Activated CD4-positive, alpha-beta memory T cell treated with anti-CD3 and anti-CD28 coated beads for 36 hours (primary cell): Measurements from ENCODE around the gene KIAA1958. TPM values are rescaled to one million over a fixed set of nuclear protein-coding genes. Genes with fewer than 3 reads are reported as not detected.

Experiments used
- CTCF ChIA-PET: fragments of 350-600 bp; sonication (Branson Sonifier 250); formaldehyde crosslinking; loops from one replicate; lab custom pipeline; 2021; ENCODE audit warnings: antibody characterized with exemption, inconsistent platforms; lab: Charles Lee
- POLR2A ChIA-PET: fragments of 350-600 bp; sonication (Branson Sonifier 250); formaldehyde crosslinking; loops from one replicate; lab custom pipeline; 2021; ENCODE audit warnings: antibody characterized with exemption; lab: Charles Lee
- DNase-seq: peaks from one replicate; pipeline ENCODE4 v3.0.0-alpha.2; 2020
- H3K27ac Mint-ChIP-seq: one replicate; pipeline ENCODE4 v1.8.0; 2021; ENCODE audit warnings: mixed read lengths
- H3K27me3 Mint-ChIP-seq: one replicate; pipeline ENCODE4 v1.8.0; 2021; ENCODE audit warnings: mixed read lengths
- H3K36me3 Mint-ChIP-seq: one replicate; pipeline ENCODE4 v1.8.0; 2021; ENCODE audit warnings: mixed read lengths
- H3K4me1 Mint-ChIP-seq: one replicate; pipeline ENCODE4 v1.8.0; 2021; ENCODE audit warnings: low read depth, mixed read lengths
- H3K4me3 Mint-ChIP-seq: one replicate; pipeline ENCODE4 v1.8.0; 2021; ENCODE audit warnings: mild to moderate bottlenecking, mixed read lengths
- H3K9me3 Mint-ChIP-seq: one replicate; pipeline ENCODE4 v1.8.0; 2021; ENCODE audit warnings: mixed read lengths
- intact Hi-C: fragments of 100-400 bp; cut with micrococcal nuclease; formaldehyde crosslinking; loops from one replicate; pipeline ENCODE4 v1.15.1; 2023
- total RNA-seq, 2 experiments: library from RNA; stranded (reverse); gene quantifications; one replicate each; pipeline ENCODE4 v1.2.3, GENCODE V29; 2021

KIAA1958 gene
- 1 to 10 TPM; 6.1 to 6.5 TPM for total RNA-seq

GRCh38 chr9:112486221-112487007 is at the start of gene KIAA1958:
Gene KIAA1958 (plus strand): TSS chr9:112486827. CDS start chr9:112574081, 87,254 bp downstream.
- Mint-ChIP-seq H3K27ac (peak within 1 kb of the TSS; percentile 81), H3K4me3 (peak within 1 kb of the TSS; percentile 90), H3K36me3 (peaks cover 3% of the 10 kb centered on the region), H3K27me3 (no peaks in the 10 kb centered on the region), H3K9me3 (no peaks in the 10 kb centered on the region), H3K4me1 (peaks cover 22% of the 10 kb centered on the region)
- ChIA-PET POLR2A (interaction anchor here (0.5 to 1.8 kb wide), 7 partner anchors 8 to 244 kb away, joined by 3 to 17 read pairs (median 4); partner anchors contain the start of genes HSDL2, INIP and PTBP3), CTCF (interaction anchor here (0.6 to 0.9 kb wide), 3 partner anchors 112 to 811 kb away, joined by 3 to 4 read pairs (median 3); no protein-coding TSS in a partner anchor)
- peak; percentile 91 for DNase-seq
- intact Hi-C loops = loop anchor here (1.0 to 5.0 kb wide), 5 partner anchors 107 to 307 kb away; partner anchors contain the start of genes INIP, PTBP3 and SNX30

DNA sequence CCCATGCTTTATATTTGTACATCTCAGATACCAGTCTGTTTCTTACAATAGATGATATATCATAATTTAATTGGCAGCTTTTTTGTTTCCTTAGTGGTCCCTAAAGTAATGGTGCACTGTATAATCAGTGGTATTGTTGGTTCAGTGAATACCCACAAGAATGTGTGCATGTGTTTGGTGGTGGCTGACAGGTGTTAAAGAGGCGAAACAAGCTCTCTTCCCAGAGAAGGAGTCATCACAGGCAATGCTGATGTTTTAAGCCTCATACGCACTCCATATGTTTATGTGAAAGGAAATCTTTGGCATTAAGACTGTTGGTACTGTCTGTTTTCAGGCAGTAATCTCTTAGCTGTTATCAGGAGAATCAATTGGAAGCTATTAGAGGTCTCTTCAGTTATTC is 49.2 kb upstream of the KIAA1958 start:
- H3K27me3 Mint-ChIP-seq = no peaks in the 10 kb centered on the region
- H3K4me1 Mint-ChIP-seq = no peaks in the 10 kb centered on the region
- no peak overlapping the region for H3K27ac Mint-ChIP-seq
- DNase-seq = no peak
- intact Hi-C loops = no loop called here
- no peaks in the 10 kb centered on the region for H3K9me3 Mint-ChIP-seq
- no peak overlapping the region for H3K4me3 Mint-ChIP-seq
- no peaks in the 10 kb centered on the region for H3K36me3 Mint-ChIP-seq
- ChIA-PET CTCF (interaction anchor here (1.2 kb wide), 1 partner anchor 356 kb away, joined by 3 read pairs; no protein-coding TSS in a partner anchor), POLR2A (no interaction called here)

DNA sequence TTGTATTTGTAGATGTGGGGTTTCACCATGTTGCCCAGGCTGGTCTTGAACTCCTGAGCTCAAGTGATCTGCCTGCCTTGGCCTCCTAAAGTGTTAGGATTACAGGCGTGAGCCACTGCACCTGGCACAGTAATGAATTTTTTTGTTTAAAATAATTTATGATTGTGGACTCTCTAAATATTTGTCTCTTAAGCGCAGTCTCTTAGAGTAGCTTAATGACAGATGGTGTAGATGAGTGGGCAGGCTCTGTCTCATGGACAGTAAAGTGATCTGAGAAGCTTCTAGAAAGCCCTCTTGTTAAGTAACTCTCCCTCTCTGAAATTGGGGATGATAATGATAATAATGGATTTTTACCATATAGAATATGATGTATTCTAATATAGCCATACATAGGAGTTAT is 47.5 kb upstream of the KIAA1958 start:
- CTCF ChIA-PET = interaction anchor here (1.2 kb wide), 1 partner anchor 354 kb away, joined by 4 read pairs; no protein-coding TSS in a partner anchor
- POLR2A ChIA-PET = no interaction called here
- intact Hi-C loops = no loop called here
- Mint-ChIP-seq H3K9me3 (no peaks in the 10 kb centered on the region), H3K4me3 (no peak overlapping the region), H3K36me3 (no peaks in the 10 kb centered on the region), H3K4me1 (no peaks in the 10 kb centered on the region), H3K27ac (no peak overlapping the region), H3K27me3 (no peaks in the 10 kb centered on the region)
- no peak for DNase-seq

GRCh38 chr9:112439825-112440224 is 46.8 kb upstream of the KIAA1958 start:
- no peak overlapping the region for H3K4me3 Mint-ChIP-seq
- POLR2A ChIA-PET = no interaction called here
- DNase-seq = no peak
- no peak overlapping the region for H3K27ac Mint-ChIP-seq
- intact Hi-C loops = no loop called here
- CTCF ChIA-PET = interaction anchor here (1.2 kb wide), 1 partner anchor 353 kb away, joined by 4 read pairs; no protein-coding TSS in a partner anchor
- no peaks in the 10 kb centered on the region for H3K9me3 Mint-ChIP-seq
- no peaks in the 10 kb centered on the region for H3K36me3 Mint-ChIP-seq
- H3K27me3 Mint-ChIP-seq = no peaks in the 10 kb centered on the region
- H3K4me1 Mint-ChIP-seq = no peaks in the 10 kb centered on the region

GRCh38 chr9:112443200-112443599 is 43.4 kb upstream of the KIAA1958 start:
- DNase-seq = peak; percentile 18
- no peaks in the 10 kb centered on the region for H3K36me3 Mint-ChIP-seq
- no peaks in the 10 kb centered on the region for H3K27me3 Mint-ChIP-seq
- no peak overlapping the region for H3K4me3 Mint-ChIP-seq
- H3K9me3 Mint-ChIP-seq = no peaks in the 10 kb centered on the region
- ChIA-PET POLR2A (no interaction called here), CTCF (interaction anchor here (0.7 to 2.5 kb wide), 6 partner anchors 12 to 460 kb away, joined by 3 to 13 read pairs (median 4); no protein-coding TSS in a partner anchor)
- intact Hi-C loops = loop anchor here (1.0 to 2.0 kb wide), 2 partner anchors 274 to 350 kb away; no protein-coding TSS in a partner anchor
- no peaks in the 10 kb centered on the region for H3K4me1 Mint-ChIP-seq
- no peak overlapping the region for H3K27ac Mint-ChIP-seq

DNA sequence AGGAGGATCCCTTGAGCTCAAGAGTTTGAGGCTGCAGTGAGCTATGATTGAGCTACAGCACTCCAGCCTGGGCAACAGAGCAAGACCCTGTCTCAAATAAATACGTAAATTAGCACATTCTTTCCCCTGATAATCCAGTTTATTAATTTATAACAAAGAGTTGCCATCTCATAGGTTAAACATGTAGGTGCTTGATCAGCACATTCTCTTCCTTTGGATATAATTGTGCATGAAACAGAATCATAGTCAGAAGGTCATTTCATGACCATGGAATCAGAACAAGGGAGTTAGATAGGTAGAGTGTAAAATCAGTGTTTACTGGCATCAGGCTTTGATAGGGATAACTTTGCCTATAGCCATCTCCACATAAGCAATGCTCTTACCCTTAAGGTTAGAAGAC is 43.0 kb upstream of the KIAA1958 start:
- no peaks in the 10 kb centered on the region for H3K9me3 Mint-ChIP-seq
- no peak overlapping the region for H3K27ac Mint-ChIP-seq
- intact Hi-C loops = loop anchor here (1.0 to 2.0 kb wide), 2 partner anchors 273 to 350 kb away; no protein-coding TSS in a partner anchor
- DNase-seq = no peak
- no peaks in the 10 kb centered on the region for H3K27me3 Mint-ChIP-seq
- no peak overlapping the region for H3K4me3 Mint-ChIP-seq
- ChIA-PET CTCF (interaction anchor here (0.7 to 2.5 kb wide), 6 partner anchors 12 to 459 kb away, joined by 3 to 13 read pairs (median 4); no protein-coding TSS in a partner anchor), POLR2A (no interaction called here)
- no peaks in the 10 kb centered on the region for H3K4me1 Mint-ChIP-seq
- H3K36me3 Mint-ChIP-seq = no peaks in the 10 kb centered on the region

- no peak overlapping the region for H3K4me3 Mint-ChIP-seq
- no peak overlapping the region for H3K27ac Mint-ChIP-seq
- ChIA-PET POLR2A (no interaction called here), CTCF (interaction anchor here (1.4 kb wide), 1 partner anchor 273 kb away, joined by 5 read pairs; the partner anchor contains the start of gene INIP)
- no peaks in the 10 kb centered on the region for H3K36me3 Mint-ChIP-seq
- H3K27me3 Mint-ChIP-seq = no peaks in the 10 kb centered on the region
- DNase-seq = no peak
- H3K9me3 Mint-ChIP-seq = no peaks in the 10 kb centered on the region
- H3K4me1 Mint-ChIP-seq = no peaks in the 10 kb centered on the region
- intact Hi-C loops = no loop called here
Observed at GRCh38 chr9:112445196-112445595, 41.4 kb upstream of the KIAA1958 start.

GRCh38 chr9:112446080-112446479 is 40.5 kb upstream of the KIAA1958 start:
- DNase-seq = no peak
- Mint-ChIP-seq H3K4me1 (no peaks in the 10 kb centered on the region), H3K27me3 (no peaks in the 10 kb centered on the region), H3K4me3 (no peak overlapping the region), H3K9me3 (no peaks in the 10 kb centered on the region), H3K27ac (no peak overlapping the region), H3K36me3 (no peaks in the 10 kb centered on the region)
- ChIA-PET CTCF (interaction anchor here (0.5 to 1.4 kb wide), 2 partner anchors 31 to 272 kb away, joined by 4 to 5 read pairs; partner anchors contain the start of gene INIP), POLR2A (no interaction called here)
- intact Hi-C loops = no loop called here

- no peaks in the 10 kb centered on the region for H3K36me3 Mint-ChIP-seq
- ChIA-PET POLR2A (no interaction called here), CTCF (interaction anchor here (0.5 kb wide), 1 partner anchor 31 kb away, joined by 4 read pairs; no protein-coding TSS in a partner anchor)
- no peaks in the 10 kb centered on the region for H3K4me1 Mint-ChIP-seq
- no peak for DNase-seq
- H3K4me3 Mint-ChIP-seq = no peak overlapping the region
- no peak overlapping the region for H3K27ac Mint-ChIP-seq
- H3K9me3 Mint-ChIP-seq = no peaks in the 10 kb centered on the region
- intact Hi-C loops = no loop called here
- H3K27me3 Mint-ChIP-seq = no peaks in the 10 kb centered on the region
Observed at GRCh38 chr9:112446526-112446925, 40.1 kb upstream of the KIAA1958 start.

DNA sequence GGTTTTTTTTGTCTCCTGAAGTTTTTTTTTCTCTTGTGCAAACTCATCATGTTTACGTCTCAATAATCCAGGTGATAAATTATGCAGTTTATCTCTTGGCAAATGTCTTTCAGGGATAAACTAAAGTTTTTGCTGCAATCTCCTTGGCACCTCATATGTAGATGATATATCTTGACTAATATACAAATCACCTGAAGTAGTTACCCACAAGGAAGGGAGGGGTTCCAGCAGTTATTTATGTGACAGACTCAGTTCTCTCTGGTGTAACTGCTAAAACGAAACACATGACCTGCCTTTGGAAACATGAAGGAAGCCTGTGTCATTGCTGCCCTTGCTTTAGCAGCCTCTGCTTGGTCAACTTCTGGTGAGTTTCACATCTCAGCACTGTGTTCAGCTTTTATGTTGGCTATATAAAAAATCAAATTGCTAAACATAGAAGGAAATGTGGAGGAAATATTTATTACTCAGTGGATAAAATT is 39.3 kb upstream of the KIAA1958 start:
- ChIA-PET CTCF (no interaction called here), POLR2A (no interaction called here)
- Mint-ChIP-seq H3K4me1 (no peaks in the 10 kb centered on the region), H3K36me3 (no peaks in the 10 kb centered on the region), H3K27ac (no peak overlapping the region), H3K4me3 (no peak overlapping the region), H3K27me3 (no peaks in the 10 kb centered on the region), H3K9me3 (no peaks in the 10 kb centered on the region)
- intact Hi-C loops = no loop called here
- DNase-seq = no peak

DNA sequence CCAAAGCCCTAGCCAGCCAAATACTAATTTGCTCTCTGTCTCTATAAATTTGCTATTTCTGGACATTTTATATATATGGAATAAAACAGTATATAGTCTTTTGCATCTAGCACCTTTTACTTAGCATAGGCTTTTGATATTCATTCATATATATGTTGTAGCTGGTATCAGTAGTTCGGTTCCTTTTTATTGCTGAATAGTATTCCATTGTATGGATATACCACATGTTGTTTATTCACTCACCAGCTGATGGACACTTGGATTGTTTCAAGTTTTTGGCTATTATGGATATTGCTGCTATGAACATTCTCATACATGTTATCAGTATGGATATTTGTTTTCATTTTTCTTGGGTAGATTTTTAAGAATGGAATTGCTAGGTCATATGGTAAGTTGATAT is 23.8 kb upstream of the KIAA1958 start:
- Mint-ChIP-seq H3K4me3 (no peak overlapping the region), H3K36me3 (peaks cover 26% of the 10 kb centered on the region), H3K27me3 (no peaks in the 10 kb centered on the region), H3K27ac (no peak overlapping the region), H3K9me3 (peaks cover 2% of the 10 kb centered on the region), H3K4me1 (no peaks in the 10 kb centered on the region)
- ChIA-PET CTCF (no interaction called here), POLR2A (no interaction called here)
- DNase-seq = no peak
- intact Hi-C loops = no loop called here

GRCh38 chr9:112465352-112465751 is 21.3 kb upstream of the KIAA1958 start:
- CTCF ChIA-PET = no interaction called here
- no peak overlapping the region for H3K4me3 Mint-ChIP-seq
- peaks cover 2% of the 10 kb centered on the region for H3K9me3 Mint-ChIP-seq
- DNase-seq = no peak
- no peaks in the 10 kb centered on the region for H3K27me3 Mint-ChIP-seq
- intact Hi-C loops = no loop called here
- peaks cover 14% of the 10 kb centered on the region for H3K36me3 Mint-ChIP-seq
- H3K4me1 Mint-ChIP-seq = no peaks in the 10 kb centered on the region
- H3K27ac Mint-ChIP-seq = no peak overlapping the region
- POLR2A ChIA-PET = no interaction called here
